Panc1 (cell line): Measurements from ENCODE around the gene EGFLAM.

ENCODE experiments used
- CTCF ChIP-seq: fragments of 450-650 bp; IDR thresholded peaks from 2 replicates; pipeline ENCODE4 v1.5.1; 2017; ENCODE audit warnings: mild to moderate bottlenecking
- POLR2AphosphoS5 ChIP-seq: IDR thresholded peaks from 2 replicates; pipeline ENCODE4 v1.6.1; 2012; ENCODE audit warnings: mild to moderate bottlenecking, low read depth, low read length, moderate library complexity

DNA sequence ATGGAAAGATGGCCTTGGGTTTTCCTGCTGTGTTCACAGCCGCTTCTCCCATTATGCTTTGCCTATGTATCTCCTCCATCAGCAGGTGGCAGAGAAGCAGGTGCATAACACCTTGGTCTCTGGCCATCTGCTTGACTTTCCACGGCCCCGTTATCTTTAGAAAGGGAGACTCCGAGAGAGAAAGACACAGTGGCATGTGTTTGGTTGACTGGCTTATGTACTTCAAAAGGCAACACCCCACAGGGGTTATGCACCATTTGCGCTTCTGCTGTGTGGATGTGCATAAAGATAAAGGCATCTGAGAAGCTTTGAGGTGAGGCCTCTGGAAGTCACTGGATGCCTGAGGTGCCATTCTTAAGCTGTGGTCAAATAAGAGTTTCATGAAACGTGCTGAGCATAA, 138.4 kb downstream of the EGFLAM start:
- TF ChIP-seq CTCF (no peak), POLR2AphosphoS5 (no peak)
